PFSK-1 (cell line): ENCODE results near the gene FBXO28.

ENCODE experiments used
- FOXP2 ChIP-seq: optimal IDR thresholded peaks from 2 replicates; pipeline ENCODE3; 2011; ENCODE audit warnings: borderline replicate concordance, control low read depth, inconsistent platforms; ENCODE audit not compliant: insufficient read depth; ENCODE audit errors: extremely low read length, extremely low read depth
- POLR2AphosphoS5 ChIP-seq: IDR thresholded peaks from 2 replicates; pipeline ENCODE4 v1.6.1; 2012; ENCODE audit warnings: low read depth, mild to moderate bottlenecking, control low read depth, low read length, moderate library complexity
- REST ChIP-seq, 2 experiments: IDR thresholded peaks; 2 replicates each; pipeline versions ENCODE4 v1.6.1 to v1.8.0; 2011 to 2012; ENCODE audit warnings: low read depth in 2 of 2, low read length in 2 of 2, control low read depth in 1 of 2, inconsistent platforms in 1 of 2, mild to moderate bottlenecking in 1 of 2, moderate library complexity in 1 of 2; ENCODE audit not compliant: insufficient read depth in 1 of 2
- SIN3A ChIP-seq: IDR thresholded peaks from 2 replicates; pipeline ENCODE4 v1.6.1; 2012; ENCODE audit warnings: mild to moderate bottlenecking, low read length, moderate library complexity, borderline replicate concordance; ENCODE audit not compliant: insufficient read depth
- TAF1 ChIP-seq: IDR thresholded peaks from 2 replicates; pipeline ENCODE4 v1.6.1; 2012; ENCODE audit warnings: low read length, control low read depth, borderline replicate concordance; ENCODE audit not compliant: insufficient read depth

Gene FBXO28

GRCh38 chr1:224107282-224107625 lies 6.7 kb upstream of the FBXO28 start:
- TF ChIP-seq SIN3A (no peak), REST (IDR thresholded peaks at IDR 0.05; ENCODE audit: insufficient read depth in 1 of 2, low read depth in 2 of 2, low read length in 2 of 2) (no peak), TAF1 (no peak), POLR2AphosphoS5 (no peak), FOXP2 (no peak)

- TF ChIP-seq FOXP2 (no peak), POLR2AphosphoS5 (no peak), TAF1 (no peak), SIN3A (no peak), REST (IDR thresholded peaks at IDR 0.05; ENCODE audit: insufficient read depth in 1 of 2, low read depth in 2 of 2, low read length in 2 of 2) (no peak)
These were observed 4.9 kb upstream of the FBXO28 start for GRCh38 chr1:224108991-224109390.

- TF ChIP-seq POLR2AphosphoS5 (no peak), TAF1 (no peak)
These were observed 3.9 kb upstream of the FBXO28 start for GRCh38 chr1:224109981-224110380.

- TF ChIP-seq TAF1: no peak
- TF ChIP-seq POLR2AphosphoS5: no peak
- TF ChIP-seq SIN3A: no peak
- TF ChIP-seq REST (IDR thresholded peaks at IDR 0.05; ENCODE audit: insufficient read depth in 1 of 2, low read depth in 2 of 2, low read length in 2 of 2): no peak
- TF ChIP-seq FOXP2: no peak
These were observed 906 bp upstream of the FBXO28 start for GRCh38 chr1:224113005-224113404.

GRCh38 chr1:224113545-224113917 lies 380 bp upstream of the FBXO28 start:
- TF ChIP-seq SIN3A: no peak
- TF ChIP-seq REST (IDR thresholded peaks at IDR 0.05; ENCODE audit: insufficient read depth in 1 of 2, low read depth in 2 of 2, low read length in 2 of 2): no peak
- no peak for TF ChIP-seq FOXP2
- TF ChIP-seq TAF1: no peak
- no peak for TF ChIP-seq POLR2AphosphoS5
